MCF 10A (cell line): ENCODE data around the gene ADD3. TPM values are rescaled to one million over a fixed set of nuclear protein-coding genes. Genes with fewer than 3 reads are reported as not detected.

Experiments used
- BruUV-seq: library from RNA; stranded (reverse); fragments of 400-500 nt; replicated peaks from 2 replicates; lab custom pipeline; 2021; lab: Mats Ljungman, UMichigan
- CTCF ChIA-PET: fragments of 300-600 bp; sonication (Branson Sonifier 250); formaldehyde crosslinking; extraction: SDS; loops from one replicate; lab custom pipeline; 2021; ENCODE audit warnings: antibody characterized with exemption, inconsistent platforms; lab: Yijun Ruan, JAX
- POLR2A ChIA-PET: fragments of 300-600, 350-650 bp; sonication (Branson Sonifier 250); formaldehyde crosslinking; extraction: SDS; loops from one replicate; lab custom pipeline; 2020; ENCODE audit warnings: antibody characterized with exemption, inconsistent platforms; lab: Yijun Ruan, JAX
- DNase-seq: peaks from one replicate; pipeline ENCODE4 v3.0.0-alpha.2; 2018; ENCODE audit not compliant: unreplicated experiment
- H3K27ac Mint-ChIP-seq: one replicate; pipeline ENCODE4 v1.8.0; 2022; ENCODE audit warnings: mild to moderate bottlenecking, low read depth, mixed read lengths; ENCODE audit not compliant: unreplicated experiment
- H3K27me3 Mint-ChIP-seq: one replicate; pipeline ENCODE4 v1.8.0; 2022; ENCODE audit warnings: mixed read lengths; ENCODE audit not compliant: insufficient read depth, unreplicated experiment
- H3K36me3 Mint-ChIP-seq: one replicate; pipeline ENCODE4 v1.8.0; 2022; ENCODE audit warnings: mild to moderate bottlenecking, moderate library complexity, mixed read lengths; ENCODE audit not compliant: insufficient read depth, unreplicated experiment
- H3K4me1 Mint-ChIP-seq: one replicate; pipeline ENCODE4 v1.8.0; 2022; ENCODE audit warnings: mixed read lengths; ENCODE audit not compliant: insufficient read depth, unreplicated experiment
- H3K4me3 Mint-ChIP-seq: one replicate; pipeline ENCODE4 v1.8.0; 2022; ENCODE audit warnings: mild to moderate bottlenecking, moderate library complexity, mixed read lengths; ENCODE audit not compliant: unreplicated experiment
- H3K9me3 Mint-ChIP-seq: one replicate; pipeline ENCODE4 v1.8.0; 2022; ENCODE audit warnings: mixed read lengths; ENCODE audit not compliant: unreplicated experiment
- CTCF ChIP-seq: fragments of 200-600 bp; IDR thresholded peaks from one replicate; pipeline ENCODE4 v1.8.0; 2022; ENCODE audit warnings: antibody characterized with exemption, mild to moderate bottlenecking; ENCODE audit not compliant: unreplicated experiment
- intact Hi-C: fragments of 100-400 bp; cut with micrococcal nuclease; formaldehyde crosslinking; loops from 2 replicates; pipeline ENCODE4 v1.14.1; 2022
- total RNA-seq: library from RNA; stranded (reverse); gene quantifications from 2 replicates; pipeline ENCODE4 v1.2.3, GENCODE V29; 2022

The ADD3 gene
- total RNA-seq, 1 experiment from 2014 or later: 14.5 TPM

GRCh38 chr10:110017907-110018306 lies 10.1 kb downstream of the ADD3 start:
- DNase-seq: no peak
- no peaks in the 10 kb centered on the region for H3K9me3 Mint-ChIP-seq
- no peaks in the 10 kb centered on the region for H3K36me3 Mint-ChIP-seq
- intact Hi-C loops: no loop called here
- H3K27me3 Mint-ChIP-seq: no peaks in the 10 kb centered on the region
- no peak overlapping the region for H3K4me3 Mint-ChIP-seq
- BruUV-seq: no TSS peak
- no peak for TF ChIP-seq CTCF
- ChIA-PET CTCF (interaction anchor here (0.7 to 7.0 kb wide), 2 partner anchors 127 to 135 kb away, joined by 3 to 118 read pairs; no protein-coding TSS in a partner anchor), POLR2A (no interaction called here)
- peaks cover 12% of the 10 kb centered on the region for H3K4me1 Mint-ChIP-seq
- H3K27ac Mint-ChIP-seq: no peak overlapping the region

GRCh38 chr10:110020265-110020664 lies 12.5 kb downstream of the ADD3 start:
- DNase-seq: no peak
- intact Hi-C loops: no loop called here
- TF ChIP-seq CTCF: no peak
- Mint-ChIP-seq H3K9me3 (no peaks in the 10 kb centered on the region), H3K4me3 (no peak overlapping the region), H3K27ac (no peak overlapping the region), H3K36me3 (no peaks in the 10 kb centered on the region), H3K27me3 (no peaks in the 10 kb centered on the region), H3K4me1 (peaks cover 12% of the 10 kb centered on the region)
- POLR2A ChIA-PET: interaction anchor here (0.6 kb wide), 1 partner anchor 610 kb away, joined by 3 read pairs; no protein-coding TSS in a partner anchor
- CTCF ChIA-PET: interaction anchor here (1.0 kb wide), 1 partner anchor 136 kb away, joined by 6 read pairs; no protein-coding TSS in a partner anchor
- BruUV-seq: no TSS peak

- intact Hi-C loops: no loop called here
- H3K36me3 Mint-ChIP-seq: no peaks in the 10 kb centered on the region
- H3K27me3 Mint-ChIP-seq: no peaks in the 10 kb centered on the region
- DNase-seq: no peak
- no peaks in the 10 kb centered on the region for H3K9me3 Mint-ChIP-seq
- no TSS peak for BruUV-seq
- no peak overlapping the region for H3K4me3 Mint-ChIP-seq
- no peak for TF ChIP-seq CTCF
- no peak overlapping the region for H3K27ac Mint-ChIP-seq
- ChIA-PET CTCF (interaction anchor here (0.9 to 2.2 kb wide), 4 partner anchors 13 to 142 kb away, joined by 3 to 7 read pairs (median 4); no protein-coding TSS in a partner anchor), POLR2A (no interaction called here)
- H3K4me1 Mint-ChIP-seq: peaks cover 7% of the 10 kb centered on the region
Measured at GRCh38 chr10:110022716-110023504, 15.1 kb downstream of the ADD3 start.

- intact Hi-C loops: no loop called here
- H3K27me3 Mint-ChIP-seq: no peaks in the 10 kb centered on the region
- DNase-seq: no peak
- BruUV-seq: no TSS peak
- H3K4me1 Mint-ChIP-seq: peaks cover 7% of the 10 kb centered on the region
- ChIA-PET CTCF (interaction anchor here (0.9 kb wide), 1 partner anchor 12 kb away, joined by 5 read pairs; no protein-coding TSS in a partner anchor), POLR2A (interaction anchor here (0.7 to 0.8 kb wide), 2 partner anchors 12 to 29 kb away, joined by 3 read pairs; no protein-coding TSS in a partner anchor)
- no peak for TF ChIP-seq CTCF
- H3K9me3 Mint-ChIP-seq: no peaks in the 10 kb centered on the region
- H3K4me3 Mint-ChIP-seq: no peak overlapping the region
- H3K36me3 Mint-ChIP-seq: no peaks in the 10 kb centered on the region
- no peak overlapping the region for H3K27ac Mint-ChIP-seq
Measured at GRCh38 chr10:110023785-110024465, 16.1 kb downstream of the ADD3 start.
